ENCODE results near the gene PAPSS2. TPM values are rescaled to one million over a fixed set of nuclear protein-coding genes. Genes with fewer than 3 reads are reported as not detected.

The PAPSS2 gene
- total RNA-seq, 1 donor from 2014 or later, result 5.5 TPM

- DNase-seq (ENCODE audit: low read depth) (no peak), FAIRE-seq (no peak)
- no peaks in the 10 kb centered on the region for H3K27me3 ChIP-seq (ENCODE audit: control insufficient read depth, insufficient read depth, low read length)
- TF ChIP-seq CTCF (IDR thresholded peaks at IDR 0.05; ENCODE audit: insufficient read depth, low read length, severe bottlenecking), result no peak
- H3K4me3 ChIP-seq (ENCODE audit: low read depth, low read length), result no peak overlapping the region
- no peaks in the 10 kb centered on the region for H3K36me3 ChIP-seq (ENCODE audit: control insufficient read depth, insufficient read depth, low read length)
Measured at GRCh38 chr10:87751274-87751673, 91.6 kb downstream of the PAPSS2 start.

DNA sequence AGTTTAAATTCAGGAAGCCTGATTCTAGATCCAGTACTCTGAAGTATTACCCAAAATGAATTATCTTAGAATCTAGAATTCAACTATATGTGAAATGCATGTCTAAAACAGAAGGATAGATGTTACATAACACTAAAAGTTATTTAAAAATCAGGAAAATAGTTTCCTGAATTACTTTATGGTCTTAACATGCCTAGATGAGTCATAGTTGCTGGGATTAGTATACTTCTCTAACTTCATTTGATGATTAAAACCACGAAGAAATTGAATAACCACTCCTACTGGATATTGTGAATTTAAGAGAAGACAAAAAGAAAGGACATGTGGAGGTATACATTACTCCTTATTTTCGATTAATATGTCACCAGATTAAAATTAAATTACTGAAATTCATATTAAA is 92.9 kb downstream of the PAPSS2 start:
- Histone ChIP-seq H3K36me3 (ENCODE audit: control insufficient read depth, insufficient read depth, low read length) (no peaks in the 10 kb centered on the region), H3K4me3 (ENCODE audit: low read depth, low read length) (no peak overlapping the region), H3K27me3 (ENCODE audit: control insufficient read depth, insufficient read depth, low read length) (no peaks in the 10 kb centered on the region)
- TF ChIP-seq CTCF (IDR thresholded peaks at IDR 0.05; ENCODE audit: insufficient read depth, low read length, severe bottlenecking), result no peak
- FAIRE-seq, result no peak
- DNase-seq (ENCODE audit: low read depth), result peak; percentile 89

GRCh38 chr10:87753995-87754866 is 94.6 kb downstream of the PAPSS2 start:
- FAIRE-seq, result no peak

DNA sequence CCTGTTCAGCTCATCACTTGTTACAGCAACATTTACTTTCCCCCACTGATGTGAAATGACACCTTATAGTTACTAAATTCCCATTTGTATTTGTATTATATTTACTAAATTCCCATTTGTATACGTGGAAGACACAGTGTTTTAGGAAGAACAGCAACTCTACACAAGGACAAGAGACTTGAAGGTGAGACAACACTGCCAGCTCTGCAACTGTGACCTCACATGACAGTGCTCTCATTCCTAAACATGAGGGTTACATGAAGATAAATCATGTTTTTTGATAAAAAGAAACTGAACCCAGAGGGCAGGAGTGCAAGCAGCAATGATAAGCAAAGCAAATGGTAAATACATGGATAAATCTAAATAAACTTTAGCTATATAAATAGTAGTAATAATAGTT is 98.0 kb downstream of the PAPSS2 start:
- no peak for TF ChIP-seq CTCF (IDR thresholded peaks at IDR 0.05; ENCODE audit: insufficient read depth, low read length, severe bottlenecking)
- Histone ChIP-seq H3K36me3 (ENCODE audit: control insufficient read depth, insufficient read depth, low read length) (peaks cover 1% of the 10 kb centered on the region), H3K27me3 (ENCODE audit: control insufficient read depth, insufficient read depth, low read length) (no peaks in the 10 kb centered on the region), H3K4me3 (ENCODE audit: low read depth, low read length) (no peak overlapping the region)
- FAIRE-seq (no peak), DNase-seq (ENCODE audit: low read depth) (no peak)

More at GRCh38 chr10:87753995-87754866, 94.6 kb downstream of the PAPSS2 start:
- no peaks in the 10 kb centered on the region for H3K36me3 ChIP-seq (ENCODE audit: control insufficient read depth, insufficient read depth, low read length)
- H3K27me3 ChIP-seq (ENCODE audit: control insufficient read depth, insufficient read depth, low read length), result no peaks in the 10 kb centered on the region
- DNase-seq (ENCODE audit: low read depth), result no peak
- no peak for TF ChIP-seq CTCF (IDR thresholded peaks at IDR 0.05; ENCODE audit: insufficient read depth, low read length, severe bottlenecking)
- no peak overlapping the region for H3K4me3 ChIP-seq (ENCODE audit: low read depth, low read length)

DNA sequence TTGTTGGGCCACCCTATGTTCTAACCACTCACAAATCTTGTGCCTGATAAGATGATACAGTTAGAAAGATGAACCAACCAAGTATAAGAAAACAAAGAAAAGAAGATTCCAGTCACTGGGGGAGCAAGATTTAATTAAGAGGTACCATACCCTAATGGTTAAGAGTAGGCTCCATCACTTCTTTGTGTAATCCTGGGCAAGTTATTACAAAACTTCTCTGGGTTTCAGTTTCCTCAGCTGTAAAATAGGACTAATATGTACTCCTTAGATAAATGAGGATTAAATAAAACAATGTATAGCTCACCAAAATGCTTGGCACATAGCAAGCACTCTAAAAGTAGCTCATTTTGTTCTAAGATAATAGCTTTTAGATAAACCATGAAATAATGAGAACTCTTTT is 99.9 kb downstream of the PAPSS2 start:
- FAIRE-seq (no peak), DNase-seq (ENCODE audit: low read depth) (no peak)
- no peaks in the 10 kb centered on the region for H3K27me3 ChIP-seq (ENCODE audit: control insufficient read depth, insufficient read depth, low read length)
- no peak for TF ChIP-seq CTCF (IDR thresholded peaks at IDR 0.05; ENCODE audit: insufficient read depth, low read length, severe bottlenecking)
- H3K4me3 ChIP-seq (ENCODE audit: low read depth, low read length), result no peak overlapping the region
- peaks cover 1% of the 10 kb centered on the region for H3K36me3 ChIP-seq (ENCODE audit: control insufficient read depth, insufficient read depth, low read length)

Data from bronchial epithelial cell (primary cell).